NCI-H2029 (cell line): ENCODE results near the gene TRIM17.

Source experiments
- DNase-seq: peaks from one replicate; lab custom pipeline; 2025; lab: John Stamatoyannopoulos, UW

The TRIM17 gene

GRCh38 chr1:228400692-228401454, 15.8 kb downstream of the TRIM17 start:
- no peak for DNase-seq

GRCh38 chr1:228400237-228400651, 16.4 kb downstream of the TRIM17 start:
- DNase-seq: no peak

- no peak for DNase-seq
Measured at GRCh38 chr1:228399531-228400236, 17.0 kb downstream of the TRIM17 start.

GRCh38 chr1:228398741-228399461, 17.8 kb downstream of the TRIM17 start:
- no peak for DNase-seq

GRCh38 chr1:228397966-228398365, 18.7 kb downstream of the TRIM17 start:
- DNase-seq: no peak

GRCh38 chr1:228396770-228397662, 19.6 kb downstream of the TRIM17 start:
- no peak for DNase-seq

GRCh38 chr1:228394571-228395394, 21.9 kb downstream of the TRIM17 start:
- no peak for DNase-seq

- DNase-seq: no peak
Measured at GRCh38 chr1:228393811-228394570, 22.7 kb downstream of the TRIM17 start.

- DNase-seq: no peak
Measured at GRCh38 chr1:228393268-228393701, 23.4 kb downstream of the TRIM17 start.

GRCh38 chr1:228392111-228392936, 24.3 kb downstream of the TRIM17 start:
- DNase-seq: no peak

GRCh38 chr1:228391411-228392020, 25.1 kb downstream of the TRIM17 start:
- DNase-seq: no peak

GRCh38 chr1:228390649-228391048, 26.0 kb downstream of the TRIM17 start:
- no peak for DNase-seq

- no peak for DNase-seq
Measured at GRCh38 chr1:228387321-228387720, 29.3 kb downstream of the TRIM17 start.

GRCh38 chr1:228385232-228385631, 31.4 kb downstream of the TRIM17 start:
- DNase-seq: no peak

- DNase-seq: no peak
Measured at GRCh38 chr1:228383773-228384172, 32.9 kb downstream of the TRIM17 start.

GRCh38 chr1:228381356-228381755, 35.3 kb downstream of the TRIM17 start:
- DNase-seq: no peak

- DNase-seq: no peak
Measured at GRCh38 chr1:228379666-228380065, 37.0 kb downstream of the TRIM17 start.

- DNase-seq: no peak
Measured at GRCh38 chr1:228378873-228379460, 37.7 kb downstream of the TRIM17 start.
